Mucosa of stomach (tissue), 1 donor: Measurements from ENCODE around the gene SIGLEC10.
"Not testable (repeated sequence)": the region's sequence is repeated elsewhere in the genome, so short reads cannot be mapped to it uniquely, and the experiment has no call there.

Experiments
- H3K27me3 ChIP-seq: one replicate; pipeline ENCODE4 v1.7.0; 2013; ENCODE audit warnings: mild to moderate bottlenecking, low read length; ENCODE audit not compliant: control insufficient read depth, insufficient read depth
- H3K36me3 ChIP-seq: one replicate; pipeline ENCODE4 v1.7.0; 2013; ENCODE audit warnings: low read length; ENCODE audit not compliant: control insufficient read depth, insufficient read depth
- H3K4me1 ChIP-seq: one replicate; pipeline ENCODE4 v1.7.0; 2013; ENCODE audit warnings: mild to moderate bottlenecking, low read length; ENCODE audit not compliant: control insufficient read depth, insufficient read depth
- H3K4me3 ChIP-seq: one replicate; pipeline ENCODE4 v1.7.0; 2013; ENCODE audit warnings: low read length
- H3K9ac ChIP-seq: one replicate; pipeline ENCODE4 v1.7.0; 2013; ENCODE audit warnings: mild to moderate bottlenecking, low read length, moderate library complexity
- H3K9me3 ChIP-seq: one replicate; pipeline ENCODE4 v1.7.0; 2013; ENCODE audit warnings: mild to moderate bottlenecking, low read length, moderate library complexity; ENCODE audit not compliant: control insufficient read depth
- donor health status: Pancreatic carcinoma.

SIGLEC10 gene

GRCh38 chr19:51450730-51451307, 33.4 kb upstream of the SIGLEC10 start:
- Histone ChIP-seq H3K9me3 (no peaks in the 10 kb centered on the region), H3K4me3 (no peak overlapping the region), H3K4me1 (no peaks in the 10 kb centered on the region), H3K27me3 (no peaks in the 10 kb centered on the region), H3K36me3 (no peaks in the 10 kb centered on the region), H3K9ac (no peak overlapping the region)

- Histone ChIP-seq H3K4me1 (no peaks in the 10 kb centered on the region), H3K9me3 (no peaks in the 10 kb centered on the region), H3K27me3 (no peaks in the 10 kb centered on the region), H3K9ac (no peak overlapping the region), H3K4me3 (no peak overlapping the region), H3K36me3 (no peaks in the 10 kb centered on the region)
Measured at GRCh38 chr19:51448411-51449016, 31.1 kb upstream of the SIGLEC10 start.

GRCh38 chr19:51448011-51448410, 30.6 kb upstream of the SIGLEC10 start:
- Histone ChIP-seq H3K4me1 (no peaks in the 10 kb centered on the region), H3K4me3 (no peak overlapping the region), H3K27me3 (no peaks in the 10 kb centered on the region), H3K9me3 (no peaks in the 10 kb centered on the region), H3K36me3 (no peaks in the 10 kb centered on the region), H3K9ac (no peak overlapping the region)

- H3K27me3 ChIP-seq, H3K36me3 ChIP-seq, H3K4me1 ChIP-seq, H3K9me3 ChIP-seq, H3K4me3 ChIP-seq, H3K9ac ChIP-seq: not testable (repeated sequence)
Measured at GRCh38 chr19:51447510-51447909, 30.1 kb upstream of the SIGLEC10 start.

- no peak overlapping the region for H3K4me3 ChIP-seq
- peaks cover 12% of the 10 kb centered on the region for H3K4me1 ChIP-seq
- no peak overlapping the region for H3K9ac ChIP-seq
- H3K36me3 ChIP-seq, result no peaks in the 10 kb centered on the region
- peaks cover 3% of the 10 kb centered on the region for H3K27me3 ChIP-seq
- no peaks in the 10 kb centered on the region for H3K9me3 ChIP-seq
Measured at GRCh38 chr19:51441410-51442390, 24.3 kb upstream of the SIGLEC10 start.

GRCh38 chr19:51440846-51441409, 23.5 kb upstream of the SIGLEC10 start:
- Histone ChIP-seq H3K4me1 (peaks cover 12% of the 10 kb centered on the region), H3K36me3 (no peaks in the 10 kb centered on the region), H3K9ac (no peak overlapping the region), H3K27me3 (peaks cover 3% of the 10 kb centered on the region), H3K4me3 (no peak overlapping the region), H3K9me3 (no peaks in the 10 kb centered on the region)

- Histone ChIP-seq H3K36me3 (no peaks in the 10 kb centered on the region), H3K9me3 (no peaks in the 10 kb centered on the region), H3K4me1 (peaks cover 12% of the 10 kb centered on the region), H3K4me3 (no peak overlapping the region), H3K27me3 (peaks cover 3% of the 10 kb centered on the region), H3K9ac (no peak overlapping the region)
Measured at GRCh38 chr19:51440052-51440451, 22.6 kb upstream of the SIGLEC10 start.

GRCh38 chr19:51439021-51439465, 21.6 kb upstream of the SIGLEC10 start:
- no peak overlapping the region for H3K9ac ChIP-seq
- H3K4me3 ChIP-seq, result no peak overlapping the region
- peaks cover 3% of the 10 kb centered on the region for H3K27me3 ChIP-seq
- no peaks in the 10 kb centered on the region for H3K36me3 ChIP-seq
- peaks cover 12% of the 10 kb centered on the region for H3K4me1 ChIP-seq
- H3K9me3 ChIP-seq, result no peaks in the 10 kb centered on the region

- Histone ChIP-seq H3K9me3 (no peaks in the 10 kb centered on the region), H3K36me3 (no peaks in the 10 kb centered on the region), H3K9ac (no peak overlapping the region), H3K27me3 (no peaks in the 10 kb centered on the region), H3K4me3 (no peak overlapping the region), H3K4me1 (peaks cover 12% of the 10 kb centered on the region)
Measured at GRCh38 chr19:51434456-51434855, 17.0 kb upstream of the SIGLEC10 start.

- H3K9ac ChIP-seq, result no peak overlapping the region
- no peak overlapping the region for H3K4me3 ChIP-seq
- H3K36me3 ChIP-seq, result no peaks in the 10 kb centered on the region
- no peaks in the 10 kb centered on the region for H3K9me3 ChIP-seq
- no peaks in the 10 kb centered on the region for H3K4me1 ChIP-seq
- H3K27me3 ChIP-seq, result no peaks in the 10 kb centered on the region
Measured at GRCh38 chr19:51433043-51433442, 15.6 kb upstream of the SIGLEC10 start.

- no peaks in the 10 kb centered on the region for H3K36me3 ChIP-seq
- no peaks in the 10 kb centered on the region for H3K9me3 ChIP-seq
- peaks cover 2% of the 10 kb centered on the region for H3K27me3 ChIP-seq
- no peak overlapping the region for H3K9ac ChIP-seq
- no peak overlapping the region for H3K4me3 ChIP-seq
- H3K4me1 ChIP-seq, result no peaks in the 10 kb centered on the region
Measured at GRCh38 chr19:51431124-51431523, 13.7 kb upstream of the SIGLEC10 start.

- Histone ChIP-seq H3K4me1 (no peaks in the 10 kb centered on the region), H3K4me3 (no peak overlapping the region), H3K9ac (no peak overlapping the region), H3K27me3 (peaks cover 7% of the 10 kb centered on the region), H3K36me3 (no peaks in the 10 kb centered on the region), H3K9me3 (no peaks in the 10 kb centered on the region)
Measured at GRCh38 chr19:51430221-51430620, 12.8 kb upstream of the SIGLEC10 start.
